Thyroid gland (tissue), 4 donors: ENCODE data around the gene KRTAP2-4.

Source experiments
- POLR2A ChIP-seq, 2 donors: fragments of 450-650 bp; IDR thresholded peaks; one replicate each; pipeline ENCODE4 v1.6.1; 2017; ENCODE audit warnings: antibody characterized with exemption in 2 of 2, mild to moderate bottlenecking in 2 of 2, moderate library complexity in 1 of 2
- TF ChIP-seq, protein P1 (sequence below), 6 experiments: fragments of 200-600 bp in 3 of 6; fragments of 450-650 bp in 3 of 6; sonication (generic) in 3 of 6; IDR thresholded peaks; one replicate each; pipeline ENCODE4 v1.5.1; 2016 to 2019; ENCODE audit warnings: antibody characterized with exemption in 6 of 6, mild to moderate bottlenecking in 2 of 6, inconsistent platforms in 1 of 6, moderate library complexity in 1 of 6

DNA sequence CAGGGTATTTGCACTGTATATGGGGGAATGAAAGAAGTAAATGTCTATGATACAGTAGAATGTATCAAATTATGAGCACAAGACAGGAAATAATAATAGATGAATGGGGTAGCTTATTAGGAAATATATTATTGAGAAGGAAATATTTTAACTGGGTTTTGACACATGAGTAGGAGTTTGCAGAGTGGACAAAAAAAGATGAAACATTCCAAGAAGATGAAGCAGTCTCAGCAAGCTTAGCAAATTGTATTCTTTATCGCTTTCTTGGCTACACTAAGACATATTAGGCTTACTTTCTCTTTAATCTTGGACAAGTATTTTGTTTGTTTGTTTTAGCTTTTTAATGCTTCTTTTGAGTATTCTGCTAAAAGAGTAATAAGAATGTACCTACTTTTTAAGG, 38.2 kb upstream of the KRTAP2-4 start:
- TF ChIP-seq, protein P1, sequence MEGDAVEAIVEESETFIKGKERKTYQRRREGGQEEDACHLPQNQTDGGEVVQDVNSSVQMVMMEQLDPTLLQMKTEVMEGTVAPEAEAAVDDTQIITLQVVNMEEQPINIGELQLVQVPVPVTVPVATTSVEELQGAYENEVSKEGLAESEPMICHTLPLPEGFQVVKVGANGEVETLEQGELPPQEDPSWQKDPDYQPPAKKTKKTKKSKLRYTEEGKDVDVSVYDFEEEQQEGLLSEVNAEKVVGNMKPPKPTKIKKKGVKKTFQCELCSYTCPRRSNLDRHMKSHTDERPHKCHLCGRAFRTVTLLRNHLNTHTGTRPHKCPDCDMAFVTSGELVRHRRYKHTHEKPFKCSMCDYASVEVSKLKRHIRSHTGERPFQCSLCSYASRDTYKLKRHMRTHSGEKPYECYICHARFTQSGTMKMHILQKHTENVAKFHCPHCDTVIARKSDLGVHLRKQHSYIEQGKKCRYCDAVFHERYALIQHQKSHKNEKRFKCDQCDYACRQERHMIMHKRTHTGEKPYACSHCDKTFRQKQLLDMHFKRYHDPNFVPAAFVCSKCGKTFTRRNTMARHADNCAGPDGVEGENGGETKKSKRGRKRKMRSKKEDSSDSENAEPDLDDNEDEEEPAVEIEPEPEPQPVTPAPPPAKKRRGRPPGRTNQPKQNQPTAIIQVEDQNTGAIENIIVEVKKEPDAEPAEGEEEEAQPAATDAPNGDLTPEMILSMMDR (IDR thresholded peaks at IDR 0.05) = no peak
- TF ChIP-seq POLR2A (IDR thresholded peaks at IDR 0.05) = no peak
